OCI-LY1 (cell line): ENCODE measurements around the gene ARF3.

Experiments
- EZH2 ChIP-seq: fragments of 200-600 bp; sonication (generic), shearing (Covaris generic); IDR thresholded peaks from 2 replicates; pipeline ENCODE4 v1.8.0; 2017; ENCODE audit warnings: borderline replicate concordance, mixed run types, mild to moderate bottlenecking, antibody characterized with exemption, low read length, moderate library complexity, mixed read lengths
- TF ChIP-seq, protein P1 (sequence below): fragments of 200-600 bp; sonication (generic), shearing (Covaris generic); IDR thresholded peaks from 2 replicates; pipeline ENCODE4 v1.5.1; 2017; ENCODE audit warnings: mild to moderate bottlenecking, antibody characterized with exemption, low read length, moderate library complexity, mixed read lengths

DNA sequence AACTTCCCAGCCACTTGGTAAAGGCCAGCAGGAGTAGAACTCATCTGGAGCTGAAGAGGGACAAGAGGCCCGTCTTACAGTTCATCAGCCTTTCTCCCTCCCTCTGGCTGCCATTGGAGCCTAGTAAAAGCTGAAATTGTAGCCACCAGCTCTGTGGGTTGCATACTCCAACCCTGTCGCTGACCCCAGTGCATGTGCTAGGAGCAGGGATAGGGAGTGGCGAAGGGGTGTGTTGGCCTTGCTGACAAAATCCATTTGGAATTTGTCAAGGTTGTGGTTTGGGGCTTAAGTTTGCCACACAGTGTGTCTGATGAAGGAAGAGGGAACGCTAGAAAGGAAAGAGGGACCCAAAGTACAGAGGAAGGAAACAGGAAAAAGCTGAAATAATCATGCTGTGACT, 4.0 kb upstream of the ARF3 start:
- TF ChIP-seq, protein P1, sequence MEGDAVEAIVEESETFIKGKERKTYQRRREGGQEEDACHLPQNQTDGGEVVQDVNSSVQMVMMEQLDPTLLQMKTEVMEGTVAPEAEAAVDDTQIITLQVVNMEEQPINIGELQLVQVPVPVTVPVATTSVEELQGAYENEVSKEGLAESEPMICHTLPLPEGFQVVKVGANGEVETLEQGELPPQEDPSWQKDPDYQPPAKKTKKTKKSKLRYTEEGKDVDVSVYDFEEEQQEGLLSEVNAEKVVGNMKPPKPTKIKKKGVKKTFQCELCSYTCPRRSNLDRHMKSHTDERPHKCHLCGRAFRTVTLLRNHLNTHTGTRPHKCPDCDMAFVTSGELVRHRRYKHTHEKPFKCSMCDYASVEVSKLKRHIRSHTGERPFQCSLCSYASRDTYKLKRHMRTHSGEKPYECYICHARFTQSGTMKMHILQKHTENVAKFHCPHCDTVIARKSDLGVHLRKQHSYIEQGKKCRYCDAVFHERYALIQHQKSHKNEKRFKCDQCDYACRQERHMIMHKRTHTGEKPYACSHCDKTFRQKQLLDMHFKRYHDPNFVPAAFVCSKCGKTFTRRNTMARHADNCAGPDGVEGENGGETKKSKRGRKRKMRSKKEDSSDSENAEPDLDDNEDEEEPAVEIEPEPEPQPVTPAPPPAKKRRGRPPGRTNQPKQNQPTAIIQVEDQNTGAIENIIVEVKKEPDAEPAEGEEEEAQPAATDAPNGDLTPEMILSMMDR = no peak
- no peak for TF ChIP-seq EZH2
